ENCODE results near the gene IDE.
"Not testable (repeated sequence)": the region's sequence is repeated elsewhere in the genome, so short reads cannot be mapped to it uniquely, and the experiment has no call there.

IDE gene

GRCh38 chr10:92470026-92470425 lies 103.9 kb downstream of the IDE start:
- no peak overlapping the region for H3K4me3 ChIP-seq (ENCODE audit: low read length)
- H3K36me3 ChIP-seq (ENCODE audit: control insufficient read depth, insufficient read depth, low read length) = peaks cover 12% of the 10 kb centered on the region

GRCh38 chr10:92464364-92464763 lies 109.5 kb downstream of the IDE start:
- Histone ChIP-seq H3K27me3 (ENCODE audit: control insufficient read depth, insufficient read depth, low read length) (no peaks in the 10 kb centered on the region), H3K36me3 (ENCODE audit: control insufficient read depth, insufficient read depth, low read length) (peaks cover 10% of the 10 kb centered on the region), H3K27ac (ENCODE audit: low read depth, low read length) (no peak overlapping the region), H3K9ac (ENCODE audit: low read length) (no peak overlapping the region), H3K4me3 (ENCODE audit: low read length) (no peak overlapping the region), H3K4me1 (ENCODE audit: control insufficient read depth, insufficient read depth, low read length) (no peaks in the 10 kb centered on the region)

More at GRCh38 chr10:92470026-92470425, 103.9 kb downstream of the IDE start:
- no peaks in the 10 kb centered on the region for H3K4me1 ChIP-seq (ENCODE audit: control insufficient read depth, insufficient read depth, low read length)
- H3K27ac ChIP-seq (ENCODE audit: low read depth, low read length) = no peak overlapping the region
- no peaks in the 10 kb centered on the region for H3K27me3 ChIP-seq (ENCODE audit: control insufficient read depth, insufficient read depth, low read length)
- no peak overlapping the region for H3K9ac ChIP-seq (ENCODE audit: low read length)

GRCh38 chr10:92463582-92463981 lies 110.3 kb downstream of the IDE start:
- Histone ChIP-seq H3K4me3 (ENCODE audit: low read length) (no peak overlapping the region), H3K4me1 (ENCODE audit: control insufficient read depth, insufficient read depth, low read length) (no peaks in the 10 kb centered on the region), H3K9ac (ENCODE audit: low read length) (no peak overlapping the region), H3K27ac (ENCODE audit: low read depth, low read length) (no peak overlapping the region), H3K27me3 (ENCODE audit: control insufficient read depth, insufficient read depth, low read length) (no peaks in the 10 kb centered on the region), H3K36me3 (ENCODE audit: control insufficient read depth, insufficient read depth, low read length) (peaks cover 10% of the 10 kb centered on the region)

DNA sequence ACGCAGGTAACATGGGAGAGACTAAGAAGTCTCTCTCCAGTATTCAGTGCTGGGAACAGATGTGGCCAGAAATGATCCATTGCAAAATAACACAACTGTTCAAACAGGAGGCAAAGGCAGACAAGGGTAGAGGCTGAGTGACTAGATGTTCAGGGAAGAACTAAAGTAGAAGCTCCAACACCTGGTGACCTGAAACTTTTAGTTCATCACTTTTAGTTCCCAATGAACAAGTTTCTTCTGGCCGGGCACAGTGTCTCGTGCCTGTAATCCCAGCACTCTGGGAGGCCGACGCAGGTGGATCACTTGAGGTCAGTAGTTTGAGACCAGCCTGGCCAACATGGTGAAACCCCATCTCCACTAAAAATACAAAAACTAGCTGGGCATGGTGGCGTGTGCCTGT lies 118.9 kb downstream of the IDE start:
- not testable (repeated sequence) for H3K9ac ChIP-seq (ENCODE audit: low read length); H3K4me1 ChIP-seq (ENCODE audit: control insufficient read depth, insufficient read depth, low read length); H3K27me3 ChIP-seq (ENCODE audit: control insufficient read depth, insufficient read depth, low read length); H3K4me3 ChIP-seq (ENCODE audit: low read length); H3K27ac ChIP-seq (ENCODE audit: low read depth, low read length)
- peaks cover 14% of the 10 kb centered on the region for H3K36me3 ChIP-seq (ENCODE audit: control insufficient read depth, insufficient read depth, low read length)

- H3K4me1 ChIP-seq (ENCODE audit: control insufficient read depth, insufficient read depth, low read length) = no peaks in the 10 kb centered on the region
- H3K27ac ChIP-seq (ENCODE audit: low read depth, low read length) = no peak overlapping the region
- H3K4me3 ChIP-seq (ENCODE audit: low read length) = no peak overlapping the region
- no peak overlapping the region for H3K9ac ChIP-seq (ENCODE audit: low read length)
- no peaks in the 10 kb centered on the region for H3K27me3 ChIP-seq (ENCODE audit: control insufficient read depth, insufficient read depth, low read length)
- peaks cover 14% of the 10 kb centered on the region for H3K36me3 ChIP-seq (ENCODE audit: control insufficient read depth, insufficient read depth, low read length)
These were observed 121.6 kb downstream of the IDE start for GRCh38 chr10:92452313-92452712.

- H3K9ac ChIP-seq (ENCODE audit: low read length) = no peak overlapping the region
- no peaks in the 10 kb centered on the region for H3K27me3 ChIP-seq (ENCODE audit: control insufficient read depth, insufficient read depth, low read length)
- no peak overlapping the region for H3K27ac ChIP-seq (ENCODE audit: low read depth, low read length)
- no peak overlapping the region for H3K4me3 ChIP-seq (ENCODE audit: low read length)
- no peaks in the 10 kb centered on the region for H3K4me1 ChIP-seq (ENCODE audit: control insufficient read depth, insufficient read depth, low read length)
- H3K36me3 ChIP-seq (ENCODE audit: control insufficient read depth, insufficient read depth, low read length) = peaks cover 11% of the 10 kb centered on the region
These were observed 122.5 kb downstream of the IDE start for GRCh38 chr10:92451431-92451830.

GRCh38 chr10:92450896-92451295 lies 123.0 kb downstream of the IDE start:
- peaks cover 6% of the 10 kb centered on the region for H3K36me3 ChIP-seq (ENCODE audit: control insufficient read depth, insufficient read depth, low read length)
- H3K27ac ChIP-seq (ENCODE audit: low read depth, low read length) = no peak overlapping the region
- no peaks in the 10 kb centered on the region for H3K27me3 ChIP-seq (ENCODE audit: control insufficient read depth, insufficient read depth, low read length)
- H3K4me3 ChIP-seq (ENCODE audit: low read length) = no peak overlapping the region
- H3K9ac ChIP-seq (ENCODE audit: low read length) = no peak overlapping the region
- H3K4me1 ChIP-seq (ENCODE audit: control insufficient read depth, insufficient read depth, low read length) = no peaks in the 10 kb centered on the region

- Histone ChIP-seq H3K27me3 (ENCODE audit: control insufficient read depth, insufficient read depth, low read length) (no peaks in the 10 kb centered on the region), H3K36me3 (ENCODE audit: control insufficient read depth, insufficient read depth, low read length) (no peaks in the 10 kb centered on the region), H3K9ac (ENCODE audit: low read length) (no peak overlapping the region), H3K27ac (ENCODE audit: low read depth, low read length) (no peak overlapping the region), H3K4me1 (ENCODE audit: control insufficient read depth, insufficient read depth, low read length) (no peaks in the 10 kb centered on the region), H3K4me3 (ENCODE audit: low read length) (no peak overlapping the region)
These were observed 133.3 kb downstream of the IDE start for GRCh38 chr10:92440578-92440977.

DNA sequence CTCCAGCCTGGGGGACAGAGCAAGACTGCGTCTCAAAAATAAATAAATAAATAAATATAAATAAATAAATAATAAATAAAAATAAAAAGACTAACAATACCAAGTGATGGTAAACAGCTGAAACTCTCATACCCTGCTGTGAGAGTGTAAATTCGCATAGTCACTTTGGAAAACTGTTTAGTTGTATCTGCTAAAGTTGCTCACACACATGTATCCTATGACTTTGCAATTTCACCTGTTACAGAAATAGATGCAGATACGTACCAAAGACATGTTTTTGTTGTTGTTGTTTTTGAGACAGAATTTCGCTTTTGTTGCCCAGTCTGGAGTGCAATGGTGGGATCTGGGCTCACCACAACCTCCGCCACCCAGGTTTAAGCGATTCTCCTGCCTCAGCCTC lies 135.7 kb downstream of the IDE start:
- no peaks in the 10 kb centered on the region for H3K36me3 ChIP-seq (ENCODE audit: control insufficient read depth, insufficient read depth, low read length)
- no peaks in the 10 kb centered on the region for H3K27me3 ChIP-seq (ENCODE audit: control insufficient read depth, insufficient read depth, low read length)
- no peak overlapping the region for H3K9ac ChIP-seq (ENCODE audit: low read length)
- no peak overlapping the region for H3K27ac ChIP-seq (ENCODE audit: low read depth, low read length)
- H3K4me1 ChIP-seq (ENCODE audit: control insufficient read depth, insufficient read depth, low read length) = no peaks in the 10 kb centered on the region
- H3K4me3 ChIP-seq (ENCODE audit: low read length) = no peak overlapping the region

GRCh38 chr10:92436611-92437010 lies 137.3 kb downstream of the IDE start:
- H3K27me3 ChIP-seq (ENCODE audit: control insufficient read depth, insufficient read depth, low read length) = no peaks in the 10 kb centered on the region
- no peak overlapping the region for H3K4me3 ChIP-seq (ENCODE audit: low read length)
- no peaks in the 10 kb centered on the region for H3K4me1 ChIP-seq (ENCODE audit: control insufficient read depth, insufficient read depth, low read length)
- H3K9ac ChIP-seq (ENCODE audit: low read length) = no peak overlapping the region
- H3K27ac ChIP-seq (ENCODE audit: low read depth, low read length) = no peak overlapping the region
- no peaks in the 10 kb centered on the region for H3K36me3 ChIP-seq (ENCODE audit: control insufficient read depth, insufficient read depth, low read length)

DNA sequence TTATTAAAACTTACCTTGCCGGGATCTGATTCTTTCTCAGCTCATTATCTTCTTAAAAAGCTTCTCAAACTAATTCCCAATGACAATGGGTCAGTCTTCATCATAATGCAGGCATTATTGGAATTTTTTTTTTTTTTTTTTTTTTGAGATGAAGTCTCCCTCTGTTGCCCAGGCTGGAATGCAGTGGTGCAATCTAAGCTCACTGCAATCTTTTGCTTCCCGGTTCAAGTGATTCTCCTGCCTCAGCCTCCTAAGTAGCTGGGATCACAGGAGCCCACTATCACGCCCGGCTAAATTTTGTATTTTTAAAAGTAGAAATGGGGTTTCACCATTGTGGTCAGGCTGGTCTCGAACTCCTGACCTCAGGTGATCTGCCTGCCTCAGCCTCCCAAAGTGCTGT lies 137.8 kb downstream of the IDE start:
- not testable (repeated sequence) for H3K36me3 ChIP-seq (ENCODE audit: control insufficient read depth, insufficient read depth, low read length); H3K9ac ChIP-seq (ENCODE audit: low read length); H3K4me1 ChIP-seq (ENCODE audit: control insufficient read depth, insufficient read depth, low read length); H3K4me3 ChIP-seq (ENCODE audit: low read length); H3K27me3 ChIP-seq (ENCODE audit: control insufficient read depth, insufficient read depth, low read length); H3K27ac ChIP-seq (ENCODE audit: low read depth, low read length)

DNA sequence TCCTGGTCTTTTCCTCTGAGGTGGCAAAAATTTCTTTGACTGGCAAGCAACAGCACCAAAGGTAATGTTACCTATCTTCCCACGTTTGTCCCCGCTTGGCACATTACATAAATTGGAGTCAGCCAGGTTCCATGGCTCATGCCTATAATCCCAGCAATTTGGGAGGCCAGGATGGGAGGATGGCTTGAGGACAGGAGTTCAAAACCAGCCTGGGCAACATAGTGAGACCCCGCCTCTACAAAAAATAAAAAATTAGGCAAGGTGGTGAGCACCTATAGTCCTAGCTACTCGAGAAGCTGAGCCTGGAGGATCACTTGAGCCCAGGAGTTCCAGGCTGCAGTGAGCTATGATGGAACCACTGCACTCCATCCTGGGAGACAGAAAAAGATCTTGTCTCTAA lies 139.5 kb downstream of the IDE start:
- Histone ChIP-seq H3K27ac (ENCODE audit: low read depth, low read length) (no peak overlapping the region), H3K4me3 (ENCODE audit: low read length) (no peak overlapping the region), H3K4me1 (ENCODE audit: control insufficient read depth, insufficient read depth, low read length) (no peaks in the 10 kb centered on the region), H3K9ac (ENCODE audit: low read length) (no peak overlapping the region), H3K27me3 (ENCODE audit: control insufficient read depth, insufficient read depth, low read length) (no peaks in the 10 kb centered on the region), H3K36me3 (ENCODE audit: control insufficient read depth, insufficient read depth, low read length) (no peaks in the 10 kb centered on the region)

- H3K27me3 ChIP-seq (ENCODE audit: control insufficient read depth, insufficient read depth, low read length) = no peaks in the 10 kb centered on the region
- no peaks in the 10 kb centered on the region for H3K36me3 ChIP-seq (ENCODE audit: control insufficient read depth, insufficient read depth, low read length)
- H3K9ac ChIP-seq (ENCODE audit: low read length) = no peak overlapping the region
- no peak overlapping the region for H3K27ac ChIP-seq (ENCODE audit: low read depth, low read length)
- no peak overlapping the region for H3K4me3 ChIP-seq (ENCODE audit: low read length)
- no peaks in the 10 kb centered on the region for H3K4me1 ChIP-seq (ENCODE audit: control insufficient read depth, insufficient read depth, low read length)
These were observed 141.3 kb downstream of the IDE start for GRCh38 chr10:92432596-92432995.

All from rectal smooth muscle tissue (tissue), 1 donor.